ENCODE results near the gene CRIP2. TPM values are rescaled to one million over a fixed set of nuclear protein-coding genes. Genes with fewer than 3 reads are reported as not detected.

The CRIP2 gene
- total RNA-seq, 3 donors from 2014 or later (not counting 1 experiment from before 2014, with no cell fraction given): 1.7 to 4.6 (median 2.0) TPM

- Mint-ChIP-seq H3K27me3 (ENCODE audit: low read depth in 2 of 2) (no peaks in the 10 kb centered on the region), H3K9me3 (no peaks in the 10 kb centered on the region), H3K4me1 (peaks cover 0 to 4% of the 10 kb centered on the region in 2 donors), H3K36me3 (no peaks in the 10 kb centered on the region), H3K4me3 (no peak overlapping the region), H3K27ac (peak overlapping the region in 1 of 2 donors; percentile 27)
- DNase-seq (peak in 1 of 2 donors; percentile 18), ATAC-seq (no peak)
- intact Hi-C loops (cut with micrococcal nuclease): no loop called here
- no peaks in the 10 kb centered on the region for H3K36me3 ChIP-seq (ENCODE audit: control insufficient read depth, insufficient read depth, low read length)
- no peak overlapping the region for H3K4me3 ChIP-seq (ENCODE audit: low read length)
- no peaks in the 10 kb centered on the region for H3K4me1 ChIP-seq (ENCODE audit: control insufficient read depth, insufficient read depth, low read length)
- TF ChIP-seq CTCF (IDR thresholded peaks at IDR 0.05): no peak
- H3K27me3 ChIP-seq (ENCODE audit: control insufficient read depth, insufficient read depth, low read length): no peaks in the 10 kb centered on the region
- H3K9me3 ChIP-seq (ENCODE audit: control insufficient read depth, insufficient read depth, low read length): no peaks in the 10 kb centered on the region
- WGBS (ENCODE audit: insufficient coverage): 71% methylated on average over 10 of the region's 10 CpGs
- H3K27ac ChIP-seq (ENCODE audit: low read length): no peak overlapping the region
Observed at GRCh38 chr14:105500726-105501101, 26.1 kb downstream of the CRIP2 start.

DNA sequence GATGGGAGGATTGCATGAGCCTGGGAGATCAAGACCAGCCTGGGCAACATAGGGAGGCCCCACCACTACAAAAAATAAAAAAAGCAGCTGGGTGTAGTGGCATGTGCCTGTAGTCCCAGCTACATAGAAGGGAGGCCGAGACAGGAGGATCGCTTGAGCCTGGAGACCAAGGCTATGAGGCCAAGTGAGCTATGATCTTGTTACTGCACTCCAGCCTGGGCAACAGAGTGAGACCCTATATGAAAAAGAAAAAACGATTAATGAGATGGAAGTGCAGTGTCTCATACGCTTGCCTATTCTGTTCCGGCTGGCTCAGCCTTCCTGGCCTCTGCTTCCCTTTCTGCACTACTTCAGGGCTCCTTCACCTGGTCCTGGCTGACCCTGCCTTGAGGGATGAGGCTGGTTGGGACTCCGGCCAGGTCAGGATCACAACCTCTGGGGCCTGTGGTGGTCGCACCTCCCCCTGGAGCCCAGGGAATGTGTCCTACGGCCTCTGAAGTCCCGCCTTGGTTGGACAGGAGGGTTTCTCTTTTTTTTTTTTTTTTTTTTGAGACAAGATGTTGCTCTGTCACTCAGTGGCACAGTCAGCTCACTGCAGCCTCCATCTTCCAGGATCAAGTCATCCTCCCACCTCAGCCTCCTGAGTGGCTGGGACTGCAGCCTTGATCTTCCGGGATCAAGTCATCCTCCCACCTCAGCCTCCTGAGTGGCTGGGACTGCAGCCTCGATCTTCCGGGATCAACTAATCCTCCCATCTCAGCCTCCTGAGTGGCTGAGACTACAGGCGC, 27.1 kb downstream of the CRIP2 start:
- DNase-seq (peak in 1 of 2 donors; percentile 12), ATAC-seq (no peak)
- H3K36me3 ChIP-seq (ENCODE audit: control insufficient read depth, insufficient read depth, low read length): no peaks in the 10 kb centered on the region
- no peaks in the 10 kb centered on the region for H3K4me1 ChIP-seq (ENCODE audit: control insufficient read depth, insufficient read depth, low read length)
- Mint-ChIP-seq H3K27me3 (ENCODE audit: low read depth in 2 of 2) (no peaks in the 10 kb centered on the region), H3K4me3 (no peak overlapping the region), H3K27ac (no peak overlapping the region), H3K4me1 (peaks cover 0 to 4% of the 10 kb centered on the region in 2 donors), H3K36me3 (no peaks in the 10 kb centered on the region), H3K9me3 (no peaks in the 10 kb centered on the region)
- H3K27ac ChIP-seq (ENCODE audit: low read length): no peak overlapping the region
- no peaks in the 10 kb centered on the region for H3K9me3 ChIP-seq (ENCODE audit: control insufficient read depth, insufficient read depth, low read length)
- H3K4me3 ChIP-seq (ENCODE audit: low read length): no peak overlapping the region
- H3K27me3 ChIP-seq (ENCODE audit: control insufficient read depth, insufficient read depth, low read length): no peaks in the 10 kb centered on the region
- intact Hi-C loops (cut with micrococcal nuclease): no loop called here
- 96% methylated on average over 12 of the region's 13 CpGs for WGBS (ENCODE audit: insufficient coverage)
- no peak for TF ChIP-seq CTCF (IDR thresholded peaks at IDR 0.05)

- no peak for DNase-seq
- Mint-ChIP-seq H3K36me3 (no peaks in the 10 kb centered on the region), H3K4me1 (peaks cover 0 to 4% of the 10 kb centered on the region in 2 donors), H3K27ac (peak overlapping the region; percentile 48 to 82), H3K9me3 (no peaks in the 10 kb centered on the region), H3K4me3 (peak overlapping the region; percentile 17), H3K27me3 (ENCODE audit: low read depth in 2 of 2) (peaks cover 2 to 5% of the 10 kb centered on the region in 2 donors)
- ATAC-seq: peak in 1 of 3 donors; percentile 3
- Histone ChIP-seq H3K9me3 (ENCODE audit: control insufficient read depth, insufficient read depth, low read length) (no peaks in the 10 kb centered on the region), H3K36me3 (ENCODE audit: control insufficient read depth, insufficient read depth, low read length) (no peaks in the 10 kb centered on the region), H3K4me3 (ENCODE audit: low read length) (no peak overlapping the region), H3K27me3 (ENCODE audit: control insufficient read depth, insufficient read depth, low read length) (no peaks in the 10 kb centered on the region), H3K27ac (ENCODE audit: low read length) (no peak overlapping the region), H3K4me1 (ENCODE audit: control insufficient read depth, insufficient read depth, low read length) (no peaks in the 10 kb centered on the region)
- no peak for TF ChIP-seq CTCF (IDR thresholded peaks at IDR 0.05)
- 90% methylated on average over 18 of the region's 18 CpGs for WGBS (ENCODE audit: insufficient coverage)
- intact Hi-C loops (cut with micrococcal nuclease): no loop called here
Observed at GRCh38 chr14:105502446-105503295, 28.1 kb downstream of the CRIP2 start.

All from natural killer cell (primary cell).